Liver (tissue), 9 donors: ENCODE data around the gene IFNGR1. TPM values are rescaled to one million over a fixed set of nuclear protein-coding genes. Genes with fewer than 3 reads are reported as not detected.

Experiments used
- DNase-seq: peaks from one replicate; pipeline ENCODE4 v3.0.0-alpha.2; 2017; ENCODE audit warnings: low spot score
- H3K27ac ChIP-seq, 2 donors: one replicate each; pipeline ENCODE4 v1.7.0; 2013; ENCODE audit warnings: inconsistent platforms in 2 of 2, low read length in 2 of 2, control low read depth in 1 of 2, low read depth in 1 of 2, mild to moderate bottlenecking in 1 of 2
- H3K27me3 ChIP-seq, 4 donors: one replicate each; pipeline versions ENCODE4 v1.6.1 to v1.7.0; 2013; ENCODE audit warnings: low read length in 3 of 4, inconsistent platforms in 1 of 4, mild to moderate bottlenecking in 1 of 4, moderate library complexity in 1 of 4; ENCODE audit not compliant: control insufficient read depth in 4 of 4, insufficient read depth in 4 of 4
- H3K36me3 ChIP-seq, 4 donors: one replicate each; pipeline versions ENCODE4 v1.6.1 to v1.7.0; 2013; ENCODE audit warnings: low read length in 3 of 4, mild to moderate bottlenecking in 3 of 4, low read depth in 1 of 4, moderate library complexity in 1 of 4; ENCODE audit not compliant: control insufficient read depth in 4 of 4, insufficient read depth in 3 of 4
- H3K4me1 ChIP-seq, 4 donors: one replicate each; pipeline versions ENCODE4 v1.6.1 to v1.7.0; 2013; ENCODE audit warnings: low read length in 3 of 4, mild to moderate bottlenecking in 3 of 4, moderate library complexity in 1 of 4; ENCODE audit not compliant: control insufficient read depth in 4 of 4, insufficient read depth in 4 of 4
- H3K4me3 ChIP-seq, 3 donors: one replicate each; pipeline versions ENCODE4 v1.6.1 to v1.7.0; 2013; ENCODE audit warnings: low read length in 3 of 3, control low read depth in 1 of 3, low read depth in 1 of 3, mild to moderate bottlenecking in 1 of 3
- H3K9ac ChIP-seq, 2 donors: one replicate each; pipeline ENCODE4 v1.7.0; 2013; ENCODE audit warnings: low read length in 2 of 2, mild to moderate bottlenecking in 2 of 2, moderate library complexity in 2 of 2, control low read depth in 1 of 2, low read depth in 1 of 2
- H3K9me3 ChIP-seq, 4 donors: one replicate each; pipeline versions ENCODE4 v1.6.1 to v1.7.0; 2013; ENCODE audit warnings: low read length in 3 of 4; ENCODE audit not compliant: control insufficient read depth in 4 of 4
- ATF3 ChIP-seq: IDR thresholded peaks from 2 replicates; pipeline ENCODE4 v1.6.1; 2016; ENCODE audit warnings: antibody characterized with exemption
- CTCF ChIP-seq: fragments of 150-350 bp; IDR thresholded peaks from 2 replicates; pipeline ENCODE4 v1.5.1; 2017; ENCODE audit warnings: improper control_type of control experiment, low read depth, low read length; ENCODE audit not compliant: missing input control
- EGR1 ChIP-seq, 2 donors: IDR thresholded peaks; 2 replicates each; pipeline ENCODE4 v1.6.1; 2016 to 2018; ENCODE audit warnings: antibody characterized with exemption in 2 of 2, low read depth in 2 of 2
- FOXA1 ChIP-seq: IDR thresholded peaks from 2 replicates; pipeline ENCODE4 v1.6.1; 2016; ENCODE audit warnings: antibody characterized with exemption
- FOXA2 ChIP-seq: IDR thresholded peaks from 2 replicates; pipeline ENCODE4 v1.6.1; 2016; ENCODE audit warnings: antibody characterized with exemption
- GABPA ChIP-seq, 2 donors: IDR thresholded peaks in 1 of 2; conservative IDR thresholded peaks in 1 of 2; 2 replicates each; pipeline ENCODE4 v1.6.1; 2016; ENCODE audit warnings: antibody characterized with exemption in 2 of 2, mild to moderate bottlenecking in 1 of 2, moderate library complexity in 1 of 2
- HNF4A ChIP-seq, 2 donors: conservative IDR thresholded peaks; 2 replicates each; pipeline ENCODE4 v1.6.1; 2016; ENCODE audit warnings: antibody characterized with exemption in 2 of 2, mild to moderate bottlenecking in 2 of 2
- HNF4G ChIP-seq: IDR thresholded peaks from 2 replicates; pipeline ENCODE4 v1.6.1; 2016; ENCODE audit warnings: antibody characterized with exemption
- JUND ChIP-seq, 2 donors: IDR thresholded peaks; 2 replicates each; pipeline ENCODE4 v1.6.1; 2016; ENCODE audit warnings: antibody characterized with exemption in 2 of 2
- NR2F2 ChIP-seq: IDR thresholded peaks from 2 replicates; pipeline ENCODE4 v1.6.1; 2016; ENCODE audit warnings: antibody characterized with exemption
- RAD21 ChIP-seq, 2 donors: IDR thresholded peaks; 2 replicates each; pipeline ENCODE4 v1.6.1; 2016; ENCODE audit warnings: antibody characterized with exemption in 2 of 2, mild to moderate bottlenecking in 2 of 2
- REST ChIP-seq: IDR thresholded peaks from 2 replicates; pipeline ENCODE4 v1.6.1; 2016; ENCODE audit warnings: antibody characterized with exemption, mild to moderate bottlenecking
- RXRA ChIP-seq, 2 donors: IDR thresholded peaks; 2 replicates each; pipeline ENCODE4 v1.6.1; 2017 to 2018; ENCODE audit warnings: antibody characterized with exemption in 2 of 2, mild to moderate bottlenecking in 1 of 2
- SP1 ChIP-seq: IDR thresholded peaks from 2 replicates; pipeline ENCODE4 v1.6.1; 2018; ENCODE audit warnings: antibody characterized with exemption, mild to moderate bottlenecking
- TAF1 ChIP-seq: conservative IDR thresholded peaks from 2 replicates; pipeline ENCODE4 v1.6.1; 2016; ENCODE audit warnings: antibody characterized with exemption, mild to moderate bottlenecking
- YY1 ChIP-seq: IDR thresholded peaks from 2 replicates; pipeline ENCODE4 v1.6.1; 2016; ENCODE audit warnings: antibody characterized with exemption, mild to moderate bottlenecking
- ZBTB33 ChIP-seq: IDR thresholded peaks from 2 replicates; pipeline ENCODE4 v1.6.1; 2016; ENCODE audit warnings: antibody characterized with exemption
- WGBS: extraction: QIAGEN DNeasy Blood & Tissue Kit; methylation state at CpG from one replicate; pipeline ENCODE4 v1.1.7; 2013; 5-methylcytosine and 5-hydroxymethylcytosine counted together
- polyA plus RNA-seq, 2 donors: library from polyadenylated mRNA; stranded (reverse) in 1 of 2; unstranded in 1 of 2; fragments of 200-250 nt in 1 of 2; fragments of >200 nt in 1 of 2; fragmentation: Nextera tagmentation in 1 of 2; extraction: Ambion mirVana in 1 of 2; gene quantifications; one replicate each; pipeline versions ENCODE4 v1.2.1 to v1.2.3, GENCODE V29; 2013 to 2015
- total RNA-seq, 2 donors: library from RNA; depleted of rRNA; stranded (reverse); fragments of >200 nt; gene quantifications; one replicate each; pipeline ENCODE4 v1.2.3, GENCODE V29; 2014
- TF ChIP-seq, protein P1 (sequence below): IDR thresholded peaks from 2 replicates; pipeline ENCODE4 v1.6.1; 2016; ENCODE audit warnings: antibody characterized with exemption
- donor health status: healthy.
- donor health status: healthy.
- donor health status: healthy.
- donor health status: healthy.
- donor health status: healthy.

The IFNGR1 gene
- total and polyA plus RNA-seq, 4 donors, result 33.9 to 57.8 (median 39.0) TPM

GRCh38 chr6:137217801-137218472 is 1.2 kb downstream of the IFNGR1 start:
- peak overlapping the region; percentile 98 to 99 for H3K9ac ChIP-seq
- peak overlapping the region; percentile 65 to 99 (median 94) for H3K4me3 ChIP-seq
- TF ChIP-seq SP1 (peak; percentile 73), JUND (IDR thresholded peaks at IDR 0.05) (peak; percentile 7 to 23), FOXA2 (peak; percentile 8), FOXA1 (no peak), HNF4G (peak; percentile 53), REST (peak; percentile 64), YY1 (no peak), GABPA (IDR thresholded peaks at IDR 0.05 in 1 of 2, conservative IDR thresholded peaks at IDR 0.05 in 1 of 2) (peak in 1 of 2 donors; percentile 37), EGR1 (IDR thresholded peaks at IDR 0.05; ENCODE audit: low read depth in 2 of 2) (no peak), HNF4A (conservative IDR thresholded peaks at IDR 0.05) (peak; percentile 81 to 86), NR2F2 (no peak), ATF3 (no peak), RXRA (IDR thresholded peaks at IDR 0.05) (peak; percentile 72), ZBTB33 (peak; percentile 8), TAF1 (no peak), CTCF (no peak), RAD21 (IDR thresholded peaks at IDR 0.05) (peak in 1 of 2 donors; percentile 37)
- TF ChIP-seq, protein P1, sequence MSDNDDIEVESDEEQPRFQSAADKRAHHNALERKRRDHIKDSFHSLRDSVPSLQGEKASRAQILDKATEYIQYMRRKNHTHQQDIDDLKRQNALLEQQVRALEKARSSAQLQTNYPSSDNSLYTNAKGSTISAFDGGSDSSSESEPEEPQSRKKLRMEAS, result no peak
- no peaks in the 10 kb centered on the region for H3K27me3 ChIP-seq
- H3K27ac ChIP-seq, result peak overlapping the region; percentile 99 to 100
- no peaks in the 10 kb centered on the region for H3K9me3 ChIP-seq
- H3K4me1 ChIP-seq, result peaks cover 8 to 43% (median 30%) of the 10 kb centered on the region in 4 donors
- peaks cover 0 to 2% (median 0%) of the 10 kb centered on the region in 4 donors for H3K36me3 ChIP-seq
- WGBS, result 14% methylated on average over 12 of the region's 12 CpGs
- no peak for DNase-seq
